ENCODE results near the gene PIK3C2G.

PIK3C2G gene

DNA sequence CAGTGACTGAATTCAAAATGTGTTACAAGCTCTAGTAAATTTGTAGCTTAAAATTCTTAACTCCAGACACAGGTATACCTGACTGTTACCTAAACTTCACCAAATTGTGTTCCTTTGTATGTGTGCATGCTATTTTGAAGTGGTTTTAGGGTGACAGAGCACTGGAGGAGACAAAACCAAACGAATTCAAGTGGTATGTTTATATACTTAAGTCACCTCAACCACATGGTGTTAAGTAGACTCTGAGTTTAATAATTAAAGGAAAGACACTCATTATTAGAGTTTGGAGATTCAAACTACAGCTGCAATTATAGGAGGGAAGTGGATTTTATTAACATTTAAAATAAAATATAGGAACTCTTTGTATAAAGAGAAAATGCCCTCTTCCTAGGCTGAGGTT lies 392.1 kb downstream of the PIK3C2G start:
- TF ChIP-seq, protein P1, sequence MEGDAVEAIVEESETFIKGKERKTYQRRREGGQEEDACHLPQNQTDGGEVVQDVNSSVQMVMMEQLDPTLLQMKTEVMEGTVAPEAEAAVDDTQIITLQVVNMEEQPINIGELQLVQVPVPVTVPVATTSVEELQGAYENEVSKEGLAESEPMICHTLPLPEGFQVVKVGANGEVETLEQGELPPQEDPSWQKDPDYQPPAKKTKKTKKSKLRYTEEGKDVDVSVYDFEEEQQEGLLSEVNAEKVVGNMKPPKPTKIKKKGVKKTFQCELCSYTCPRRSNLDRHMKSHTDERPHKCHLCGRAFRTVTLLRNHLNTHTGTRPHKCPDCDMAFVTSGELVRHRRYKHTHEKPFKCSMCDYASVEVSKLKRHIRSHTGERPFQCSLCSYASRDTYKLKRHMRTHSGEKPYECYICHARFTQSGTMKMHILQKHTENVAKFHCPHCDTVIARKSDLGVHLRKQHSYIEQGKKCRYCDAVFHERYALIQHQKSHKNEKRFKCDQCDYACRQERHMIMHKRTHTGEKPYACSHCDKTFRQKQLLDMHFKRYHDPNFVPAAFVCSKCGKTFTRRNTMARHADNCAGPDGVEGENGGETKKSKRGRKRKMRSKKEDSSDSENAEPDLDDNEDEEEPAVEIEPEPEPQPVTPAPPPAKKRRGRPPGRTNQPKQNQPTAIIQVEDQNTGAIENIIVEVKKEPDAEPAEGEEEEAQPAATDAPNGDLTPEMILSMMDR (IDR thresholded peaks at IDR 0.05), result no peak

DNA sequence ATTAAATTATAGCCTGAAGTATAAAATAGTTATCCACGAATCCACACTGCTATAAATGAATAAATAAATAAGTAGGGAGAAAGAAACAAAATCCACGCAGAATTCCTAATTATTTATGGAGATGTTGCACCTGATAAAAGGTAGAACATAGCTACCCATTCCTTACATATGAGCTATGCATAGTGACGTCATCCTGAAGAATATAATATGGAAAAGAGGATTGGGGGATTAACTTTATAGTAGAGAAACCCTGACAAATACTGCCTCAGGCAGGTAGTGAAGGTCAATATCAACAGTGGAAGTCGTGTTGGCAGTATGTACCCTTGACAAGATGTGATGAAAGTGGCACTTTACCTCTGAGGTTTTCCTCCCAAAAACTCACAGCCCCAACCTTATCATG lies 394.0 kb downstream of the PIK3C2G start:
- TF ChIP-seq, protein P1 (IDR thresholded peaks at IDR 0.05), result no peak

DNA sequence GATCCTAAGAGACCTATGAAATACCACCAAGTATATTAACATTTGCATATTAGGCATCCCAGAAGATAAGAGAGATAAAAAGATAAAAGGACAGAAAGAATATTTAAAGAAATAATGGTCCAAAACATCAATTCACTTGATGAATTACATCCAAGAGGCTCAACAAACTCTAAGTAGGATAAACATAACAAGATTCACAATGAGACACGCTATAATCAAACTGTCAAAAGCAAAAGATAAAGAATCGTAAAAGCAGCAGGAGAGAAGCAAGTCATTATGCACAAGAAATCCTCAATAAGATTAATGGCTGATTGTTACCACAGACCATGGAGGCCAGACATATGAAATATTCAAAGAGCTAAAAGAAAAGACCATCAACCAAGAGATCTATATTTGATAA lies 396.9 kb downstream of the PIK3C2G start:
- TF ChIP-seq, protein P1 (IDR thresholded peaks at IDR 0.05), result no peak

DNA sequence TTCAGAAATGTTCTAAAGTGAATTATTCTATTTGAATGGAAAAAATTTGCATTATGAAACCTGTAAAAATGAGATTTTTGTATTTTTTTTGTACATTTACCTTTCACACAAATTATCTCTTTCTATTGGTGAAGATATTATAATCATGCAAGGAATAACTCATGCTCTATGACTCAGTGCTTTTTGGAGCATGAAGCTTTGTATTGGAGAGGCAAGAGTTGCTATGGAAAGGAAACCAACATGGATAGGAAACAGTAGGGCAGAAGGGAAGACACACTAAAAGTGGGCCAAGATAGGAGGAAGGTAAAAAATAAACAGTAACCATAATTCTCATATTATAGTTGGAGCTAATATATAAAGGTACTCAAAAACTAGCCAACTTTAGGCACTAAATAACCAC lies 397.5 kb downstream of the PIK3C2G start:
- TF ChIP-seq, protein P1 (IDR thresholded peaks at IDR 0.05), result no peak

DNA sequence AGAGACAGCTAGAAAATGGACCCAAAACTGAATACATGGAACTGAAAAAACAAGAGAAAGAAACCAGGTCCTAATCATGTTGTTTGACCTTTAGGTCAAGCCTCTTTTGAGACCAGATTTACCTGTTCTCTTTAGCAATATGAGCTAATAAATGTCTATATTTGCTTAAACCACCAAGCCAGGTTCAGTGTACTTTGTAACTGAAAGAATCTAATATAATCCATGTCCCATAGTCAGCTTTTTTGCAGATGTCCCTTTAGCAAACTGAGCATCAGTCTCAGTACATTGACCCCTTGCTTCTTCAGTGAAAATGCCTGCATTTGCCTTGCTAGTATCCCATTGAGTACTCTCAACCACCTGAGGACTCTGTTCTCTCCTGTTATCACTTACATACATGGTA lies 414.8 kb downstream of the PIK3C2G start:
- TF ChIP-seq, protein P1 (IDR thresholded peaks at IDR 0.05), result no peak

DNA sequence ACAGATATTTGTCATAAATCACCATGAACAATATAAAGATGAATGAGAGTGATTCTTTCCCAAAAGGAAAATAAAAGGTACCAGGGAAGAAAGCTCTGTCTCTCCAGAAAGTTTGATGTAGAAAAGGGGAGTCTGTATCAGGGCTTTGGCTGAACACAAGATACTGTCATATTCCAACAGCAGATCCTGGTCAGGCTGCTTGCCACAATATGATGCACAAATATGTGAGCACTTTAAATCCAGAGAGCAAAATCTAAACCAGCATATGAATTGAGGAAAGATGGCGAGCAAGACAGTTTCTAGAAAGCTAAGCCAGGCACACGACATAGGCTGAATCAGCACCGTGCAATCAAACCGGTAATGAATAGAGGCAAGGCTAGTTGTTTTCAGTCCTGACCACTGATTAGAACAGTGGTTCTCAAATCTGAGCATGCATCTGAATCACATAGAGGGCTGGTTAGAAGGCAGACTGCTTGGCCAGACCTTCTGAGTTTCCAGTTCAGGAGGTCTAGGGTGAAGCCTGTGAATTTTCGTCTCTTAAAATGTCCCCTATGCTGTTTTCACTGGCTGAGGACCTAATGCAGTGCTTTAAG lies 415.8 kb downstream of the PIK3C2G start:
- TF ChIP-seq, protein P1 (IDR thresholded peaks at IDR 0.05), result no peak

DNA sequence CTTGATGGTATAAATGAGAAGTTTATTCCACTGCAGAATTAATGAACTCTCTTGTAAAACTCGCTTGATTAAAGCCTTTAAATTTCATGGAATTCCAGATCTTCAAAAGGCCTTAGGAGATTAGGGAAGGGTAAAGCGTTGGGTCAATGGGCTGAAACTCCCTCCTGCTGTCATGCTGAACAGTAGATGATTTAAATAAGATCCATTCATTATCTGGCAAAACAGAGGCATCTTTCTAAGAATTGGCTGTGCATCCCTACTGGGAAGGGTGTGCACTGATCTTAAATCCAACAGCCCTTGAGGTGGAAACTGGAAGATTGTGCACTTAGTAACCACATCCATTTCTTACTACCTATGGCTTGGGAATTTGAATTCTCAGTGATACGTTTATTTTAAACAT lies 420.5 kb downstream of the PIK3C2G start:
- TF ChIP-seq, protein P1 (IDR thresholded peaks at IDR 0.05), result no peak

All from LNCAP (cell line).